Erythroblast (primary cell): ENCODE measurements around the gene MYBPC3.

Source experiments
- GATA1 ChIP-seq: IDR thresholded peaks from 2 replicates; pipeline ENCODE4 v1.6.1; 2011; ENCODE audit warnings: low read depth, mild to moderate bottlenecking, control low read depth, low read length, moderate library complexity
- POLR2A ChIP-seq: IDR thresholded peaks from 2 replicates; pipeline ENCODE4 v1.6.1; 2011; ENCODE audit warnings: mild to moderate bottlenecking, low read length

GRCh38 chr11:47305734-47306483 is 46.6 kb downstream of the MYBPC3 start:
- TF ChIP-seq POLR2A (no peak), GATA1 (no peak)
